ENCODE data around the gene CP. TPM values are rescaled to one million over a fixed set of nuclear protein-coding genes. Genes with fewer than 3 reads are reported as not detected.

CP gene
- total RNA-seq, 1 experiment from 2014 or later = 0.52 TPM

DNA sequence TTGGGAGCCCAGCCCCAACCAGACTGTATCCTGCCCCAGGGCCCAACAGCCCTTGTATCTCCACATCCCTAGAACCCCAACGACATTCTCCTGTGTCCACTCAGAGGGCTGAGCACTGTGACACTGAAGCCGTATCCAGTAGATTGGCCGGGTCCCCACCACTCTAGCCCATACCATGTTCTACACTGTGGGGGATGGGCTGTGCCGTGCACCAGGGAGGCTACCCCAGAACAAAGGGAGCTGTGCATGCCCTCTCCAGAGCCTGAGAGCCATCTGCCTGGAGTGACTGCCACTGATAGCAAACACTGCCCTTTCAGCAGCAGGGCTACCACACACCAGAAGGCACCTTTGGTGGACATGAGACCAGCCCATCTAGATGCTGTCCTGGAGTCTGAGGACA is 37.1 kb upstream of the CP start (continued):
- TF ChIP-seq RAD21 (IDR thresholded peaks at IDR 0.05; ENCODE audit: low read depth) = no peak
- no peak for TF ChIP-seq ATF3 (IDR thresholded peaks at IDR 0.05)
- TF ChIP-seq JUND (IDR thresholded peaks at IDR 0.05) = no peak
- TF ChIP-seq CBX3 (IDR thresholded peaks at IDR 0.05; ENCODE audit: low read depth) = no peak
- TF ChIP-seq SRF (IDR thresholded peaks at IDR 0.05; ENCODE audit: low read depth) = no peak

DNA sequence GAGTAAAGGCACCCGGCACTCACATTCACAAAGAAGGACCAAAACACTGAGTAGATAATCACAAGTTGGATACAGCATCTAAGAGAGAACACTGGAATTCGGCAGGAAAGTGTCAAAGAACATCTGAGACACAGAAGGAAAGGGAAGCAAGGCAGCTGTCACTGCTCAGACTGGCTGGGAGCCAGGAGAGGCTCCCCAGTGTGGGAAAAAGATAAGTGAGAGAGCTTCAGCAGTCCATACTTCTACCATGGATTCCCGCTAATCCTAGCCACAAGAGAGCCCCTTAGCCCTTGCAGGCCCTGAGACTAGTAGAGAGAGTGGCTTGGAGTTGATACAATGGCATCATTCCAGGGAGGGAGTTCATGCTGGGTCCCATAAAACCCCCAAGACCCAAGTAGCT is 36.7 kb upstream of the CP start:
- no peak overlapping the region for H3K27ac ChIP-seq (ENCODE audit: low read depth, low read length)
- no peaks in the 10 kb centered on the region for H3K9me3 ChIP-seq (ENCODE audit: control insufficient read depth in 1 of 2, insufficient read depth in 1 of 2, low read depth in 1 of 2, low read length in 2 of 2)
- no TSS peak for BruUV-seq (replicated peaks)
- DNase-seq (ENCODE audit: low read depth, low spot score) (no peak), ATAC-seq (no peak)
- H3K4me3 ChIP-seq (replicated peaks in 1 of 2; ENCODE audit: low read depth in 1 of 2, low read length in 2 of 2) = no peak overlapping the region
- H3K79me2 ChIP-seq (ENCODE audit: insufficient read depth, low read length) = no peaks in the 10 kb centered on the region
- no peaks in the 10 kb centered on the region for H3K9me2 ChIP-seq (ENCODE audit: insufficient read depth)
- H3K9ac ChIP-seq (ENCODE audit: low read length) = no peak overlapping the region
- CTCF ChIA-PET = no interaction called here
- POLR2A ChIA-PET = no interaction called here
- RAD21 ChIA-PET (ENCODE audit: low non-redundant PET in 1 of 2, low total read pairs in 2 of 2, uncharacterized antibody in 2 of 2, unreplicated experiment in 2 of 2) = no interaction called here
- no peaks in the 10 kb centered on the region for H3K4me1 ChIP-seq (ENCODE audit: control insufficient read depth in 1 of 2, insufficient read depth in 2 of 2, low read length in 2 of 2)
- TF ChIP-seq POLR2A (IDR thresholded peaks at IDR 0.05; ENCODE audit: borderline replicate concordance, extremely low read depth, insufficient read depth, insufficient read length) (no peak), TCF7L2 (IDR thresholded peaks at IDR 0.05; ENCODE audit: borderline replicate concordance, extremely low read depth, insufficient read depth, insufficient read length) (no peak), REST (IDR thresholded peaks at IDR 0.05; ENCODE audit: low read depth) (no peak), ZNF274 (IDR thresholded peaks at IDR 0.05; ENCODE audit: low read depth, low read length) (no peak), MAX (IDR thresholded peaks at IDR 0.05) (no peak), YY1 (IDR thresholded peaks at IDR 0.05; ENCODE audit: extremely low read depth, insufficient replicate concordance, low read depth, low read length) (no peak), CEBPB (IDR thresholded peaks at IDR 0.05; ENCODE audit: low read depth) (no peak), ELF1 (IDR thresholded peaks at IDR 0.05; ENCODE audit: borderline replicate concordance, low read depth) (no peak), ATF3 (IDR thresholded peaks at IDR 0.05) (no peak), POLR2AphosphoS5 (IDR thresholded peaks at IDR 0.05; ENCODE audit: low read depth, low read length) (no peak)
- H3K36me3 ChIP-seq (ENCODE audit: control insufficient read depth in 1 of 2, insufficient read depth in 2 of 2, low read length in 2 of 2) = no peaks in the 10 kb centered on the region
- intact Hi-C loops (cut with micrococcal nuclease) = no loop called here
- H3K27me3 ChIP-seq (ENCODE audit: insufficient read depth, low read length) = no peaks in the 10 kb centered on the region
- H4K20me1 ChIP-seq (ENCODE audit: insufficient read depth) = no peaks in the 10 kb centered on the region
- H3K4me2 ChIP-seq (ENCODE audit: low read length) = no peak overlapping the region
- H2AFZ ChIP-seq (ENCODE audit: low read depth, low read length, poor library complexity, severe bottlenecking) = no peak overlapping the region
